Measurements from ENCODE around the gene NUMA1.
A peak's percentile ranks its signal among the peaks of the same experiment; 100 is the strongest.

The NUMA1 gene

DNA sequence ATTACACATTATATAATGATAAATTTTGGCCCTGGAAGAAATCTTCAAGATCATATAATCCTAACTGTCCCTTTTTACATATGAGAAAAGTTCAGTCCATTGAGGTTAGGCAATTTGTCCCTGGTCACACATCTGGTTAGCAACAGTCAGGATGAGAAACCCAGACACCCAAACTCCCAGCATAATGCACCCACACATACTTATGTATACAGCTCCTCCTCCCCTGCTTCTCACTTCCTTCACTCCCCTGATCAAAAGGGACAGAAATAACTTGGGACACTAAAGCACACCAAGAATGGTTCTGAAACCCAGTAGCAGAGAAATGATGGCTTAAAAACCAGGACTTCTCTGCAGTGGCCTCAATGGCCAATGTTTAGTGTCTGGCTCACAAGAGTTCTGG is 11.1 kb downstream of the NUMA1 start:
- no peak for DNase-seq (ENCODE audit: low read depth)
- no peak overlapping the region for H3K4me3 ChIP-seq (ENCODE audit: low read length)
- no peak for TF ChIP-seq CTCF (IDR thresholded peaks at IDR 0.05; ENCODE audit: insufficient read depth, low read depth, low read length, missing control alignments)

- no peak overlapping the region for H3K4me3 ChIP-seq (ENCODE audit: low read length)
- no peak for TF ChIP-seq CTCF (IDR thresholded peaks at IDR 0.05; ENCODE audit: insufficient read depth, low read depth, low read length, missing control alignments)
- no peak for DNase-seq (ENCODE audit: low read depth)
These were observed 12.7 kb downstream of the NUMA1 start for GRCh38 chr11:72067676-72068075.

GRCh38 chr11:72067266-72067665 is 13.1 kb downstream of the NUMA1 start:
- H3K4me3 ChIP-seq (ENCODE audit: low read length) = no peak overlapping the region
- DNase-seq (ENCODE audit: low read depth) = no peak
- no peak for TF ChIP-seq CTCF (IDR thresholded peaks at IDR 0.05; ENCODE audit: insufficient read depth, low read depth, low read length, missing control alignments)

DNA sequence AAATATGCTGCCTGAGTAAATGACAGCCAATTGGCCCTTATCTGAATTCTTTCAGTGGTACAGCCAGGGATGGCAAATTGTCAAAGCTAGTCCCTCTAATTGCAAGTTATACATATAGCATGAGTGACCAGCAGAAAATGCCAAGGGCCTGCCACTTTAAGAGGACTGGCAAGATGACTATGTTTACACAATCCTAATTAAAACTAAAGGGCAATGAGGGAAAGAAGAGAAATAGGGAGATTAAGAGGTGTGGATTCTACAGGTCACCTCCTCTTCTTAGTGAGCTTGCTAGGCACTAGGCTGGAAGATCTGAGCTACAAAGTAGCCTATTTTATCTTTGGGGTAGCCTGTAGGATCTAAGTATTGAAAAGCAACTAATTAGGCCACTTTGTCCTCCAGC is 13.5 kb downstream of the NUMA1 start:
- TF ChIP-seq CTCF (IDR thresholded peaks at IDR 0.05; ENCODE audit: insufficient read depth, low read depth, low read length, missing control alignments) = no peak
- H3K4me3 ChIP-seq (ENCODE audit: low read length) = no peak overlapping the region
- no peak for DNase-seq (ENCODE audit: low read depth)

DNA sequence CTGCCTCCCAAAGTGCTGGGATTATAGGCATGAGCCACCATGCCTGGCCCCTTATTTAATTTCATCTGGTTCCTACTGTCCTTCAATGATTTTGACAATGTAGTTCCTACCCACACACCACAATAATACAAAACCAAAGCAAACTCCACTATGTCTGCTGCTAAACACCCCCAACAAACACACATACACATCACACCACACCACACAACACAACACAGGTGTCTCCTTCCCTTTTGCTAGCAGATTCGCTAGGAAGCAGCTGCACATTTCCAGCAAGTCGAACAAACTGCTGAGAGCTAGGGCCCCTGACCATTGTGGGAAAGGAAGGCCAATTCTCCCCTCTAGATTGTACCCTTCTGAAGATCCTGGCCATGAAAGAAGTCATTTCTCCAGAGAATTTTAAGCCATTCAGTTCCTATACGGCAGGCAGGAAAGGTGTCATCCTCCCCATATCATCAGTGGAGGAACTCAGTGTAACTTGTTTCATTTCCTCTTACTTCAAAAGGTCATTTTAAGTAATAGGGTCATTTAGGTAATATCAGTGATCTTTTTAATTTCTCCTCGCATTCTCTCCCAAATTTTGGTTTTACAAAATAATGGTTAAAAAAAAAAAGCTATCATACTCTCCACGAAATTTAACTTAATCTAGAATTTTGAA is 18.5 kb downstream of the NUMA1 start:
- DNase-seq (ENCODE audit: low read depth) = no peak
- no peak overlapping the region for H3K4me3 ChIP-seq (ENCODE audit: low read length)
- TF ChIP-seq CTCF (IDR thresholded peaks at IDR 0.05; ENCODE audit: insufficient read depth, low read depth, low read length, missing control alignments) = no peak

GRCh38 chr11:72058416-72059034 is 21.8 kb downstream of the NUMA1 start:
- no peak for TF ChIP-seq CTCF (IDR thresholded peaks at IDR 0.05; ENCODE audit: insufficient read depth, low read depth, low read length, missing control alignments)
- peak; percentile 67 for DNase-seq (ENCODE audit: low read depth)
- H3K4me3 ChIP-seq (ENCODE audit: low read length) = no peak overlapping the region

Data from epithelial cell of esophagus (primary cell).